Astrocyte (in vitro differentiated cells and primary cell): ENCODE data around the gene TTC33. TPM values are rescaled to one million over a fixed set of nuclear protein-coding genes. Genes with fewer than 3 reads are reported as not detected.

ENCODE experiments used
- DNase-seq: peaks from one replicate; pipeline ENCODE4 v3.0.0-alpha.2; 2010; ENCODE audit warnings: low read depth
- FAIRE-seq: peaks from 2 replicates; lab custom pipeline; 2011; peaks lifted over from hg19 to GRCh38; lab: Jason Lieb, UNC
- H2AFZ ChIP-seq: 2 replicates; pipeline ENCODE4 v1.6.0; 2012; ENCODE audit warnings: low read depth, low read length, inconsistent platforms
- H3K27ac ChIP-seq: 2 replicates; pipeline ENCODE4 v1.5.1; 2011; ENCODE audit warnings: low read depth, low read length, inconsistent platforms
- H3K27me3 ChIP-seq: 2 replicates; pipeline ENCODE4 v1.6.0; 2011; ENCODE audit warnings: low read length, inconsistent platforms; ENCODE audit not compliant: insufficient read depth
- H3K36me3 ChIP-seq: 2 replicates; pipeline ENCODE4 v1.5.1; 2011; ENCODE audit warnings: low read length, inconsistent platforms; ENCODE audit not compliant: insufficient read depth
- H3K4me1 ChIP-seq: 2 replicates; pipeline ENCODE4 v1.5.1; 2011; ENCODE audit warnings: low read length, inconsistent platforms; ENCODE audit not compliant: insufficient read depth
- H3K4me2 ChIP-seq: 2 replicates; pipeline ENCODE4 v1.6.0; 2012; ENCODE audit warnings: low read length, inconsistent platforms
- H3K4me3 ChIP-seq: 2 replicates; pipeline ENCODE4 v1.5.1; 2011; ENCODE audit warnings: low read depth, mild to moderate bottlenecking, low read length, inconsistent platforms; ENCODE audit not compliant: insufficient read depth
- H3K79me2 ChIP-seq: 2 replicates; pipeline ENCODE4 v1.6.0; 2012; ENCODE audit warnings: mild to moderate bottlenecking, low read length, inconsistent platforms; ENCODE audit not compliant: insufficient read depth
- H3K9ac ChIP-seq: 2 replicates; pipeline ENCODE4 v1.6.0; 2012; ENCODE audit warnings: mild to moderate bottlenecking, low read length, inconsistent platforms
- H3K9me3 ChIP-seq: 2 replicates; pipeline ENCODE4 v1.5.1; 2012; ENCODE audit warnings: low read depth, mild to moderate bottlenecking, low read length, inconsistent platforms; ENCODE audit not compliant: insufficient read depth
- H4K20me1 ChIP-seq: 2 replicates; pipeline ENCODE4 v1.6.0; 2012; ENCODE audit warnings: low read length, inconsistent platforms; ENCODE audit not compliant: insufficient read depth
- H3K27ac Mint-ChIP-seq: one replicate; pipeline ENCODE4 v1.8.0; 2021; ENCODE audit warnings: mild to moderate bottlenecking, mixed read lengths; ENCODE audit not compliant: unreplicated experiment
- H3K27me3 Mint-ChIP-seq: one replicate; pipeline ENCODE4 v1.8.0; 2021; ENCODE audit warnings: low read depth, mixed read lengths; ENCODE audit not compliant: unreplicated experiment
- H3K36me3 Mint-ChIP-seq: one replicate; pipeline ENCODE4 v1.8.0; 2021; ENCODE audit warnings: low read depth, mixed read lengths; ENCODE audit not compliant: unreplicated experiment
- H3K4me1 Mint-ChIP-seq: one replicate; pipeline ENCODE4 v1.8.0; 2021; ENCODE audit warnings: low read depth, mixed read lengths; ENCODE audit not compliant: unreplicated experiment
- H3K4me3 Mint-ChIP-seq: one replicate; pipeline ENCODE4 v1.8.0; 2021; ENCODE audit warnings: mild to moderate bottlenecking, moderate library complexity, mixed read lengths; ENCODE audit not compliant: unreplicated experiment
- H3K9me3 Mint-ChIP-seq: one replicate; pipeline ENCODE4 v1.8.0; 2021; ENCODE audit warnings: mild to moderate bottlenecking, mixed read lengths; ENCODE audit not compliant: unreplicated experiment
- CTCF ChIP-seq: IDR thresholded peaks from 2 replicates; pipeline ENCODE4 v1.5.1; 2011; ENCODE audit warnings: low read depth, mild to moderate bottlenecking, inconsistent platforms, low read length, moderate library complexity; ENCODE audit not compliant: insufficient read depth
- EZH2 ChIP-seq: IDR thresholded peaks from 2 replicates; pipeline ENCODE4 v1.6.1; 2012; ENCODE audit warnings: mild to moderate bottlenecking, low read length, inconsistent platforms; ENCODE audit not compliant: insufficient read depth
- total RNA-seq: library from RNA; stranded (reverse); gene quantifications from 2 replicates; pipeline ENCODE4 v1.2.1, GENCODE V29; 2021

TTC33 gene
- total RNA-seq, 1 donor from 2014 or later, result 13.3 TPM

- H3K27me3 ChIP-seq, result no peaks in the 10 kb centered on the region
- H3K9ac ChIP-seq, result no peak overlapping the region
- no peaks in the 10 kb centered on the region for H3K9me3 ChIP-seq
- no peak overlapping the region for H3K4me3 Mint-ChIP-seq
- H3K36me3 ChIP-seq, result no peaks in the 10 kb centered on the region
- TF ChIP-seq CTCF, result no peak
- no peak for TF ChIP-seq EZH2
- no peaks in the 10 kb centered on the region for H4K20me1 ChIP-seq
- H3K4me2 ChIP-seq, result no peak overlapping the region
- H3K4me3 ChIP-seq, result no peak overlapping the region
- H3K4me1 Mint-ChIP-seq, result peaks cover 8% of the 10 kb centered on the region
- no peak overlapping the region for H3K27ac ChIP-seq
- no peaks in the 10 kb centered on the region for H3K27me3 Mint-ChIP-seq
- peaks cover 2% of the 10 kb centered on the region for H3K9me3 Mint-ChIP-seq
- H3K27ac Mint-ChIP-seq, result no peak overlapping the region
- H3K4me1 ChIP-seq, result peaks cover 3% of the 10 kb centered on the region
- no peak for FAIRE-seq
- no peaks in the 10 kb centered on the region for H3K79me2 ChIP-seq
- no peak overlapping the region for H2AFZ ChIP-seq
- no peaks in the 10 kb centered on the region for H3K36me3 Mint-ChIP-seq
- no peak for DNase-seq
Observed at GRCh38 chr5:40494631-40495236, 261.0 kb downstream of the TTC33 start.

- Histone ChIP-seq H3K27me3 (no peaks in the 10 kb centered on the region), H3K4me3 (no peak overlapping the region), H4K20me1 (no peaks in the 10 kb centered on the region), H2AFZ (no peak overlapping the region), H3K9ac (no peak overlapping the region), H3K9me3 (no peaks in the 10 kb centered on the region), H3K4me2 (no peak overlapping the region), H3K36me3 (no peaks in the 10 kb centered on the region), H3K4me1 (peaks cover 3% of the 10 kb centered on the region), H3K27ac (no peak overlapping the region), H3K79me2 (no peaks in the 10 kb centered on the region)
- no peak overlapping the region for H3K27ac Mint-ChIP-seq
- no peaks in the 10 kb centered on the region for H3K27me3 Mint-ChIP-seq
- H3K9me3 Mint-ChIP-seq, result peaks cover 2% of the 10 kb centered on the region
- H3K4me1 Mint-ChIP-seq, result peaks cover 7% of the 10 kb centered on the region
- H3K4me3 Mint-ChIP-seq, result no peak overlapping the region
- no peak for TF ChIP-seq EZH2
- TF ChIP-seq CTCF, result no peak
- FAIRE-seq (no peak), DNase-seq (no peak)
- H3K36me3 Mint-ChIP-seq, result no peaks in the 10 kb centered on the region
Observed at GRCh38 chr5:40492056-40492455, 263.7 kb downstream of the TTC33 start.

GRCh38 chr5:40491644-40492043 lies 264.1 kb downstream of the TTC33 start:
- Histone ChIP-seq H4K20me1 (no peaks in the 10 kb centered on the region), H3K9ac (no peak overlapping the region), H3K4me1 (peaks cover 6% of the 10 kb centered on the region), H3K27me3 (no peaks in the 10 kb centered on the region), H3K79me2 (no peaks in the 10 kb centered on the region), H3K27ac (no peak overlapping the region), H3K4me3 (no peak overlapping the region), H3K9me3 (no peaks in the 10 kb centered on the region), H3K36me3 (no peaks in the 10 kb centered on the region), H3K4me2 (no peak overlapping the region), H2AFZ (no peak overlapping the region)
- Mint-ChIP-seq H3K27me3 (no peaks in the 10 kb centered on the region), H3K4me3 (no peak overlapping the region), H3K27ac (no peak overlapping the region), H3K4me1 (peaks cover 11% of the 10 kb centered on the region), H3K9me3 (peaks cover 2% of the 10 kb centered on the region), H3K36me3 (no peaks in the 10 kb centered on the region)
- TF ChIP-seq CTCF (no peak), EZH2 (no peak)
- FAIRE-seq, result no peak
- no peak for DNase-seq
